Neural progenitor cell (in vitro differentiated cells): Measurements from ENCODE around the gene ASIC3. TPM values are rescaled to one million over a fixed set of nuclear protein-coding genes. Genes with fewer than 3 reads are reported as not detected.
A peak's percentile ranks its signal among the peaks of the same experiment; 100 is the strongest.

ENCODE experiments used
- DNase-seq: peaks from one replicate; pipeline ENCODE4 v3.0.0-alpha.2; 2016; ENCODE audit warnings: low spot score
- H2AFZ ChIP-seq: fragments of 200-600 bp; sonication (generic); replicated peaks from 2 replicates; pipeline ENCODE4 v1.6.1; 2016; ENCODE audit warnings: antibody characterized with exemption
- H3F3A ChIP-seq: fragments of 200-600 bp; sonication (generic); 2 replicates; pipeline ENCODE4 v1.6.1; 2016; ENCODE audit warnings: antibody characterized with exemption, low read depth
- H3K27ac ChIP-seq: fragments of 200-600 bp; sonication (generic); 2 replicates; pipeline ENCODE4 v1.5.1; 2016; ENCODE audit warnings: mild to moderate bottlenecking
- H3K27me3 ChIP-seq: fragments of 200-600 bp; sonication (generic); 2 replicates; pipeline ENCODE4 v1.6.1; 2016; ENCODE audit warnings: mild to moderate bottlenecking, moderate library complexity
- H3K36me3 ChIP-seq: fragments of 200-600 bp; sonication (generic); 2 replicates; pipeline ENCODE4 v1.5.1; 2016
- H3K4me1 ChIP-seq: fragments of 200-600 bp; sonication (generic); 2 replicates; pipeline ENCODE4 v1.6.1; 2016; ENCODE audit warnings: mixed run types
- H3K4me2 ChIP-seq: fragments of 200-600 bp; sonication (generic); 2 replicates; pipeline ENCODE4 v1.6.1; 2016
- H3K4me3 ChIP-seq: fragments of 200-600 bp; sonication (generic); 2 replicates; pipeline ENCODE4 v1.5.1; 2016
- H3K79me2 ChIP-seq: fragments of 200-600 bp; sonication (generic); 2 replicates; pipeline ENCODE4 v1.6.1; 2016; ENCODE audit warnings: low read depth
- H3K9ac ChIP-seq: fragments of 200-600 bp; sonication (generic); 2 replicates; pipeline ENCODE4 v1.6.1; 2016
- H3K9me3 ChIP-seq: fragments of 200-600 bp; sonication (generic); 2 replicates; pipeline ENCODE4 v1.5.1; 2016; ENCODE audit warnings: low read depth
- H4K20me1 ChIP-seq: fragments of 200-600 bp; sonication (generic); 2 replicates; pipeline ENCODE4 v1.6.1; 2016; ENCODE audit warnings: low read depth
- H3K27ac Mint-ChIP-seq: 3 replicates; pipeline ENCODE4 v1.8.0; 2021; ENCODE audit warnings: mixed read lengths
- H3K27me3 Mint-ChIP-seq: 2 replicates; pipeline ENCODE4 v1.8.0; 2022; ENCODE audit warnings: low read depth, mild to moderate bottlenecking, inconsistent platforms, moderate library complexity, mixed read lengths; ENCODE audit not compliant: insufficient read depth
- H3K36me3 Mint-ChIP-seq: 3 replicates; pipeline ENCODE4 v1.8.0; 2021; ENCODE audit warnings: mixed read lengths
- H3K4me1 Mint-ChIP-seq: 3 replicates; pipeline ENCODE4 v1.8.0; 2021; ENCODE audit warnings: mixed read lengths
- H3K4me3 Mint-ChIP-seq: 3 replicates; pipeline ENCODE4 v1.8.0; 2021; ENCODE audit warnings: mild to moderate bottlenecking, moderate library complexity, mixed read lengths
- H3K9me3 Mint-ChIP-seq: 3 replicates; pipeline ENCODE4 v1.8.0; 2020; ENCODE audit warnings: mixed read lengths
- CTCF ChIP-seq: fragments of 200-600 bp; sonication (generic); IDR thresholded peaks from 2 replicates; pipeline ENCODE4 v1.5.1; 2017; ENCODE audit warnings: antibody characterized with exemption, mild to moderate bottlenecking
- EZH2 ChIP-seq: fragments of 200-600 bp; sonication (generic); IDR thresholded peaks from 2 replicates; pipeline ENCODE4 v1.6.1; 2017; ENCODE audit warnings: antibody characterized with exemption, mild to moderate bottlenecking, moderate library complexity
- EZH2phosphoT487 ChIP-seq: fragments of 200-600 bp; sonication (generic); IDR thresholded peaks from 2 replicates; pipeline ENCODE4 v1.6.1; 2017; ENCODE audit warnings: antibody characterized with exemption
- total RNA-seq: library from RNA; depleted of rRNA; stranded (reverse); fragments of >200 nt; gene quantifications from 2 replicates; pipeline ENCODE4 v1.2.3, GENCODE V29; 2015; ENCODE audit warnings: low replicate concordance

Gene ASIC3
- total RNA-seq, 1 donor from 2014 or later, result not detected

- peaks cover 31% of the 10 kb centered on the region for H3F3A ChIP-seq
- Mint-ChIP-seq H3K4me3 (peak overlapping the region; percentile 79), H3K4me1 (peaks cover 57% of the 10 kb centered on the region), H3K27me3 (peaks cover 16% of the 10 kb centered on the region), H3K9me3 (no peaks in the 10 kb centered on the region), H3K27ac (peak overlapping the region; percentile 91), H3K36me3 (peaks cover 6% of the 10 kb centered on the region)
- H3K9ac ChIP-seq, result no peak overlapping the region
- H3K9me3 ChIP-seq, result no peaks in the 10 kb centered on the region
- peak overlapping the region; percentile 74 for H3K4me2 ChIP-seq
- TF ChIP-seq EZH2phosphoT487, result no peak
- peak; percentile 58 for TF ChIP-seq EZH2
- peak; percentile 66 for DNase-seq
- H3K36me3 ChIP-seq, result no peaks in the 10 kb centered on the region
- no peaks in the 10 kb centered on the region for H3K79me2 ChIP-seq
- H3K4me3 ChIP-seq, result peak overlapping the region; percentile 34
- peaks cover 29% of the 10 kb centered on the region for H3K4me1 ChIP-seq
- H4K20me1 ChIP-seq, result no peaks in the 10 kb centered on the region
- no peak overlapping the region for H3K27ac ChIP-seq
- peak overlapping the region; percentile 15 for H2AFZ ChIP-seq
- H3K27me3 ChIP-seq, result peaks cover 42% of the 10 kb centered on the region
These were observed 29.8 kb upstream of the ASIC3 start for GRCh38 chr7:151018421-151019129.

- peak overlapping the region; percentile 66 for H3K4me2 ChIP-seq
- H3K36me3 ChIP-seq, result no peaks in the 10 kb centered on the region
- H3K27ac ChIP-seq, result no peak overlapping the region
- no peaks in the 10 kb centered on the region for H4K20me1 ChIP-seq
- peaks cover 41% of the 10 kb centered on the region for H3K27me3 ChIP-seq
- DNase-seq, result peak; percentile 42
- no peaks in the 10 kb centered on the region for H3K9me3 ChIP-seq
- Mint-ChIP-seq H3K27ac (peak overlapping the region; percentile 69), H3K27me3 (peaks cover 16% of the 10 kb centered on the region), H3K36me3 (peaks cover 6% of the 10 kb centered on the region), H3K9me3 (no peaks in the 10 kb centered on the region), H3K4me3 (peak overlapping the region; percentile 65), H3K4me1 (peaks cover 56% of the 10 kb centered on the region)
- no peak overlapping the region for H3K4me3 ChIP-seq
- no peak overlapping the region for H3K9ac ChIP-seq
- H2AFZ ChIP-seq, result no peak overlapping the region
- H3F3A ChIP-seq, result peaks cover 31% of the 10 kb centered on the region
- TF ChIP-seq CTCF (no peak), EZH2phosphoT487 (peak; percentile 44), EZH2 (no peak)
- H3K79me2 ChIP-seq, result no peaks in the 10 kb centered on the region
- peaks cover 29% of the 10 kb centered on the region for H3K4me1 ChIP-seq
These were observed 29.2 kb upstream of the ASIC3 start for GRCh38 chr7:151019130-151019447.

GRCh38 chr7:151020231-151020630, 28.1 kb upstream of the ASIC3 start:
- peaks cover 32% of the 10 kb centered on the region for H3K4me1 ChIP-seq
- peak overlapping the region; percentile 61 for H3K4me2 ChIP-seq
- H3K79me2 ChIP-seq, result no peaks in the 10 kb centered on the region
- Mint-ChIP-seq H3K27me3 (peaks cover 16% of the 10 kb centered on the region), H3K4me1 (peaks cover 56% of the 10 kb centered on the region), H3K36me3 (peaks cover 4% of the 10 kb centered on the region), H3K4me3 (peak overlapping the region; percentile 60), H3K27ac (peak overlapping the region; percentile 84), H3K9me3 (no peaks in the 10 kb centered on the region)
- peak overlapping the region; percentile 52 for H3K27ac ChIP-seq
- H2AFZ ChIP-seq, result peak overlapping the region; percentile 84
- peaks cover 48% of the 10 kb centered on the region for H3K27me3 ChIP-seq
- DNase-seq, result peak; percentile 77
- TF ChIP-seq CTCF (no peak), EZH2 (no peak), EZH2phosphoT487 (no peak)
- peaks cover 31% of the 10 kb centered on the region for H3F3A ChIP-seq
- H3K4me3 ChIP-seq, result peak overlapping the region; percentile 18
- H3K9me3 ChIP-seq, result no peaks in the 10 kb centered on the region
- no peak overlapping the region for H3K9ac ChIP-seq
- H3K36me3 ChIP-seq, result no peaks in the 10 kb centered on the region
- H4K20me1 ChIP-seq, result no peaks in the 10 kb centered on the region

DNA sequence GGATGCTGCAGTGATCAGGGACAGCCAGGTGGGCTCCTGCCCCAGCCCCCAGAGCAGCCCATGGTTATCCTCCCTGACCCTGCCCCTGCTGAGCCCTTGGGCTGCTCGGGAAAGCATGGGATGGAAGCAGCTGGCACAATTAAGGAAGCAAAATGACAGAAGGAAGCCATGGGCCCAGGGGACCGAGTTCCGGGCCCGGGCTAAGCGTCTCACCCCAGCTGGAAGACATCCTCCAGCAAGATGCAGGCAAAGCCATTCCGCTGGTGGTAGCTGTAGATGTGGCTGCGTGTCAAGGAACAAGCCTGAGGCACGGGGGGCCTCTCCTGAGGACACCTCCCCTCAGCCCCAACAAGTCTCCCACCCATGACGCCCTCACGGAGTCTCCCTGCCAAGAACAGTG, 25.1 kb upstream of the ASIC3 start:
- peaks cover 16% of the 10 kb centered on the region for H3K27me3 Mint-ChIP-seq

More for the DNA sequence above, 25.1 kb upstream of the ASIC3 start:
- peaks cover 42% of the 10 kb centered on the region for H3F3A ChIP-seq
- H3K4me1 ChIP-seq, result peaks cover 40% of the 10 kb centered on the region
- H2AFZ ChIP-seq, result no peak overlapping the region
- H3K9ac ChIP-seq, result no peak overlapping the region
- no peak overlapping the region for H3K4me3 ChIP-seq
- Mint-ChIP-seq H3K4me1 (peaks cover 59% of the 10 kb centered on the region), H3K27ac (no peak overlapping the region), H3K36me3 (no peaks in the 10 kb centered on the region), H3K4me3 (no peak overlapping the region), H3K9me3 (no peaks in the 10 kb centered on the region)
- no peaks in the 10 kb centered on the region for H3K79me2 ChIP-seq
- no peak overlapping the region for H3K4me2 ChIP-seq
- no peaks in the 10 kb centered on the region for H4K20me1 ChIP-seq
- no peak for DNase-seq
- TF ChIP-seq CTCF, result no peak
- no peak for TF ChIP-seq EZH2
- H3K36me3 ChIP-seq, result no peaks in the 10 kb centered on the region
- peaks cover 43% of the 10 kb centered on the region for H3K27me3 ChIP-seq
- H3K9me3 ChIP-seq, result no peaks in the 10 kb centered on the region
- H3K27ac ChIP-seq, result no peak overlapping the region
